HL-60 (cell line): ENCODE measurements around the gene PFDN6.

ENCODE experiments used
- DNase-seq, 2 experiments: peaks; one replicate each; pipeline ENCODE4 v3.0.0-alpha.2; 2010 to 2020; ENCODE audit warnings: low read depth in 1 of 2, low spot score in 1 of 2
- H3K27ac ChIP-seq: fragments of 250-450 bp; sonication (Bioruptor Pico); replicated peaks from 2 replicates; pipeline ENCODE4 v1.5.1; 2020; ENCODE audit warnings: mild to moderate bottlenecking, moderate library complexity
- H3K27me3 ChIP-seq: fragments of 250-450 bp; sonication (Bioruptor Pico); 2 replicates; pipeline ENCODE4 v1.5.1; 2021; ENCODE audit warnings: mild to moderate bottlenecking, moderate library complexity; ENCODE audit not compliant: insufficient read depth, poor library complexity, severe bottlenecking
- H3K4me3 ChIP-seq: replicated peaks from 2 replicates; pipeline ENCODE4 v1.5.1; 2011; ENCODE audit warnings: mild to moderate bottlenecking, control low read depth, low read length; ENCODE audit not compliant: insufficient read depth
- CTCF ChIP-seq: IDR thresholded peaks from one replicate; pipeline ENCODE4 v1.5.1; 2011; ENCODE audit warnings: low read length, control low read depth, inconsistent platforms; ENCODE audit not compliant: insufficient read depth
- GABPA ChIP-seq: IDR thresholded peaks from 2 replicates; pipeline ENCODE4 v1.6.1; 2012; ENCODE audit warnings: low read depth
- POLR2AphosphoS5 ChIP-seq: IDR thresholded peaks from 2 replicates; pipeline ENCODE4 v1.6.1; 2012; ENCODE audit warnings: low read depth
- REST ChIP-seq: IDR thresholded peaks from 2 replicates; pipeline ENCODE4 v1.6.1; 2012; ENCODE audit warnings: low read depth; ENCODE audit not compliant: insufficient replicate concordance
- SPI1 ChIP-seq: IDR thresholded peaks from 2 replicates; pipeline ENCODE4 v1.6.1; 2012; ENCODE audit warnings: low read depth, mild to moderate bottlenecking, borderline replicate concordance

The PFDN6 gene

DNA sequence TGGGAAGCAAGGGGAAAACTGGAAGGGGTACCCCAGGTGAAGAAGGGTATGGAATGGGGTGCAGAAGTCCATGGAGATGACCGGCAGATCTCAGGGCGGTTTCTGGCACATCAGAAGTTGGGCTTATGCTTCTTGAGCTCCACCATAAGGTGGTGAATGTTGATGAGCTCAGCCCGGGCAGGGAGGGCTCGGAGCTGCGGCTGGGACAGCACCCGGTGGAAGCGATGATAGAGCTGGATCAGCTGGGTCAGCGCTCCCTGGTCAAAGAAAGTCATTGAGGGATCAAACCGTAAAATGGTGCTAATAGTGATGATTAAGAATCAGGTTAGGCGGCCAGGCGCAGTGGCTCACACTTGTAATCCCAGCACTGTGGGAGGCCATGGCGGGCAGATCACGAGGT lies 38.7 kb upstream of the PFDN6 start:
- Histone ChIP-seq H3K4me3 (no peak overlapping the region), H3K27me3 (peaks cover 2% of the 10 kb centered on the region), H3K27ac (no peak overlapping the region)
- TF ChIP-seq CTCF (no peak), GABPA (no peak), SPI1 (no peak), POLR2AphosphoS5 (no peak)
- no peak for DNase-seq

DNA sequence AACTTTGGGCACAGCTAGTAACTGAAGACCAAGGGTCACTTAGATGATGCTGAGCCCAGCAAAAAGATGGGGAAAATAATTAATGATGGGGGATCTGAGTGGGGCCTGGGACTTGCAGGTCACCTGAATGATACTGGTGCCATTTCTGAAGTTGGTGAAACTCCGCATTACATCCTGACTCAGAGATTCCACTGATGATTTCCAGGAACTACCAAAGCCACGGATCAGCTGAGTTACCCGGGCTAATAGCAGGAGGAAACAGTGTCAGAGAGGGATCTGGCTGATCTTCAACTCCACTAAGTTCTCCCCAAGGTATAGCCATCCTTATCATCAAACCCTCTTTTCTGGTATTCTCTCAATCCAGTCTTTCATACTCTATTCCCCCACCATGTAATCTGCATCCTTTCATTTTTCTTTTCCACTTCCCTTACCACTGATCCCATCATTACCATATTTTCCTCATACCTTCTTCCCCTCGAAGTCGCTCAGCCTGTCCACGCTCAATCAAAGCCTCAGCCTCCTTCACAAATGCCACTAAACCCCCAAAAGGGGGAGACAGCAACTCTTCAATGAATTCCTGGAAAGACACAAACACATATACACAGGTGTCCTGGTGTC lies 37.9 kb upstream of the PFDN6 start:
- TF ChIP-seq SPI1: no peak
- TF ChIP-seq REST: no peak
- TF ChIP-seq CTCF: no peak
- TF ChIP-seq POLR2AphosphoS5: no peak
- TF ChIP-seq GABPA: no peak
- DNase-seq: no peak
- Histone ChIP-seq H3K27ac (no peak overlapping the region), H3K27me3 (peaks cover 2% of the 10 kb centered on the region), H3K4me3 (no peak overlapping the region)

- Histone ChIP-seq H3K4me3 (no peak overlapping the region), H3K27ac (no peak overlapping the region), H3K27me3 (no peaks in the 10 kb centered on the region)
- TF ChIP-seq REST (no peak), CTCF (no peak), POLR2AphosphoS5 (no peak), SPI1 (no peak), GABPA (no peak)
- no peak for DNase-seq
Measured at GRCh38 chr6:33252759-33253158, 36.6 kb upstream of the PFDN6 start.

DNA sequence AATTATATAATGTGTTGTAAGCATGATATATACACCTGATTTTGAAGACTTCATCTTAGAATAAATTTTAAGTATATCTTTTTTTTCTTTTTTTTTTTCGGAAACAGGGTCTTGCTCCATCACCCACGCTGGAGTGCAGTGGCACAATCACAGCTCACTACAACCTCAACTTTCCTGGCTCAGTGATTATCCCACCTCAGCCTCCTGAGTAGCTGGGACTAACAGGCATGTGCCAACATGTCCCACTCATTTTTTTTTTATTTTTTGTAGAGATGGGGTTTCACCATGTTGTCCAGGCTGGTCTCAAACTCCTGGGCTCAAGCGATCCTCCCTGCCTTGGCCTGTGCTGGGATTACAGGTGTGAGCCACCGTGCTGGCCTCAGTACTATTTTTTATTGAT lies 34.8 kb upstream of the PFDN6 start:
- Histone ChIP-seq H3K4me3 (no peak overlapping the region), H3K27me3 (no peaks in the 10 kb centered on the region), H3K27ac (no peak overlapping the region)
- no peak for DNase-seq
- TF ChIP-seq GABPA: no peak
- TF ChIP-seq SPI1: no peak
- TF ChIP-seq POLR2AphosphoS5: no peak
- TF ChIP-seq REST: no peak
- TF ChIP-seq CTCF: no peak
